Measurements from ENCODE around the gene ETV2.
A peak's percentile ranks its signal among the peaks of the same experiment; 100 is the strongest.
"Not testable (repeated sequence)": the region's sequence is repeated elsewhere in the genome, so short reads cannot be mapped to it uniquely, and the experiment has no call there.

ETV2 gene

GRCh38 chr19:35641515-35642151 lies at the start of gene ETV2:
Gene ETV2 (plus strand): TSS chr19:35641745. CDS start chr19:35642461, 716 bp downstream.
- peak; percentile 63 for DNase-seq (ENCODE audit: low read depth)
- no peak for TF ChIP-seq CTCF (IDR thresholded peaks at IDR 0.05; ENCODE audit: low read length, missing control alignments)
- no peak within 1 kb of the TSS for H3K4me3 ChIP-seq (replicated peaks; ENCODE audit: low read depth, low read length)

DNA sequence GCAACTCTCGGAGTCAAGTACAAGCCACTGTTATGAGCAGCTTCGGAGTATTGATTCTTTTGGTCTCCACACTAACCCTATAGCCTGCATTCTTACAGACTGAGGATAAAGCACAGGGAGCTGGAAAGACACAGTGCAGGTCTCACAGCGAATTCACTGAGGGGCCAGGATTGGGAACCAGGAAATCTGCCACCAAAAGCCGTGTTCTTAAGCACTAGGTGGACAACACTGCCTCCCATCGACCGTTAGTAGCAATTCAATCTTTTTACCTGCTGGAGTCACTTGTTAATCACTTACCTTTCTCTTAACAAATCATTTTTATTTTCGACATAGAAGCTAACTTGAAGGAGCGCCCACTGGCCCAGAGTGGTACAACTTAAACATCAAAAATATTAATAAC lies 49.3 kb upstream of the ETV2 start:
- peak; percentile 71 for DNase-seq (ENCODE audit: low read depth)
- H3K4me3 ChIP-seq (replicated peaks; ENCODE audit: low read depth, low read length): no peak overlapping the region
- TF ChIP-seq CTCF (IDR thresholded peaks at IDR 0.05; ENCODE audit: low read length, missing control alignments): peak; percentile 63

GRCh38 chr19:35595026-35595425 lies 46.5 kb upstream of the ETV2 start:
- H3K4me3 ChIP-seq (replicated peaks; ENCODE audit: low read depth, low read length); DNase-seq (ENCODE audit: low read depth): not testable (repeated sequence)

- H3K4me3 ChIP-seq (replicated peaks; ENCODE audit: low read depth, low read length): no peak overlapping the region
- no peak for TF ChIP-seq CTCF (IDR thresholded peaks at IDR 0.05; ENCODE audit: low read length, missing control alignments)
- no peak for DNase-seq (ENCODE audit: low read depth)
These were observed 45.6 kb upstream of the ETV2 start for GRCh38 chr19:35595928-35596327.

- H3K4me3 ChIP-seq (replicated peaks; ENCODE audit: low read depth, low read length): no peak overlapping the region
- no peak for TF ChIP-seq CTCF (IDR thresholded peaks at IDR 0.05; ENCODE audit: low read length, missing control alignments)
- peak; percentile 14 for DNase-seq (ENCODE audit: low read depth)
These were observed 45.1 kb upstream of the ETV2 start for GRCh38 chr19:35596366-35596999.

GRCh38 chr19:35601971-35602370 lies 39.6 kb upstream of the ETV2 start:
- TF ChIP-seq CTCF (IDR thresholded peaks at IDR 0.05; ENCODE audit: low read length, missing control alignments): no peak
- DNase-seq (ENCODE audit: low read depth): no peak

GRCh38 chr19:35604436-35604835 lies 37.1 kb upstream of the ETV2 start:
- not testable (repeated sequence) for DNase-seq (ENCODE audit: low read depth); H3K4me3 ChIP-seq (replicated peaks; ENCODE audit: low read depth, low read length)

More at GRCh38 chr19:35601971-35602370, 39.6 kb upstream of the ETV2 start:
- H3K4me3 ChIP-seq (replicated peaks; ENCODE audit: low read depth, low read length): no peak overlapping the region

- DNase-seq (ENCODE audit: low read depth); H3K4me3 ChIP-seq (replicated peaks; ENCODE audit: low read depth, low read length): not testable (repeated sequence)
These were observed 34.4 kb upstream of the ETV2 start for GRCh38 chr19:35607170-35607569.
